CD14-positive monocyte (primary cell): Measurements from ENCODE around the gene NCR2. TPM values are rescaled to one million over a fixed set of nuclear protein-coding genes. Genes with fewer than 3 reads are reported as not detected.
"Not testable (repeated sequence)": the region's sequence is repeated elsewhere in the genome, so short reads cannot be mapped to it uniquely, and the experiment has no call there.

Experiments
- DNase-seq, 3 donors: peaks; one replicate each; pipeline ENCODE4 v3.0.0-alpha.2; 2011 to 2022
- H2AFZ ChIP-seq: 2 replicates; pipeline ENCODE4 v1.6.0; 2012; ENCODE audit warnings: mild to moderate bottlenecking, low read depth, low read length, inconsistent platforms; ENCODE audit not compliant: insufficient read depth, poor library complexity, severe bottlenecking
- H3K27ac ChIP-seq, 2 donors: 1 replicate in 1 of 2; 2 replicates in 1 of 2; pipeline ENCODE4 v1.5.1; 2012 to 2013; ENCODE audit warnings: low read length in 2 of 2, control low read depth in 1 of 2, inconsistent platforms in 1 of 2, low read depth in 1 of 2, mild to moderate bottlenecking in 1 of 2
- H3K27me3 ChIP-seq, 2 donors: one replicate each; pipeline versions ENCODE4 v1.6.0 to v1.6.1; 2011 to 2013; ENCODE audit warnings: low read length in 2 of 2; ENCODE audit not compliant: control insufficient read depth in 2 of 2, insufficient read depth in 2 of 2
- H3K36me3 ChIP-seq, 2 donors: replicated peaks in 1 of 2; 1 replicate in 1 of 2; 2 replicates in 1 of 2; pipeline versions ENCODE4 v1.5.1 to v1.6.1; 2012 to 2013; ENCODE audit warnings: low read length in 2 of 2, control low read depth in 1 of 2, inconsistent platforms in 1 of 2, mild to moderate bottlenecking in 1 of 2; ENCODE audit not compliant: insufficient read depth in 2 of 2, control insufficient read depth in 1 of 2
- H3K4me1 ChIP-seq, 2 donors: 1 replicate in 1 of 2; 2 replicates in 1 of 2; pipeline versions ENCODE4 v1.5.1 to v1.6.1; 2012 to 2013; ENCODE audit warnings: low read length in 2 of 2, control low read depth in 1 of 2, inconsistent platforms in 1 of 2, mild to moderate bottlenecking in 1 of 2, moderate library complexity in 1 of 2; ENCODE audit not compliant: insufficient read depth in 2 of 2, control insufficient read depth in 1 of 2
- H3K4me2 ChIP-seq: replicated peaks from 2 replicates; pipeline ENCODE3; 2012; ENCODE audit warnings: low read length, moderate library complexity, mild to moderate bottlenecking; ENCODE audit not compliant: poor library complexity, severe bottlenecking; ENCODE audit errors: extremely low read depth
- H3K4me3 ChIP-seq, 3 experiments: fragments of 200-600 bp in 1 of 3; sonication (generic) in 1 of 3; replicated peaks in 1 of 3; 1 replicate in 2 of 3; 2 replicates in 1 of 3; pipeline ENCODE4 v1.5.1; 2011 to 2013; ENCODE audit warnings: low read length in 3 of 3, mild to moderate bottlenecking in 3 of 3, control low read depth in 2 of 3, low read depth in 2 of 3, inconsistent platforms in 1 of 3, moderate library complexity in 1 of 3
- H3K79me2 ChIP-seq: 2 replicates; pipeline ENCODE4 v1.6.0; 2012; ENCODE audit warnings: mild to moderate bottlenecking, control low read depth, inconsistent platforms, low read length, moderate library complexity; ENCODE audit not compliant: insufficient read depth
- H3K9ac ChIP-seq: 2 replicates; pipeline ENCODE4 v1.6.0; 2017; ENCODE audit warnings: low read length, mild to moderate bottlenecking; ENCODE audit not compliant: insufficient read depth, poor library complexity, severe bottlenecking
- H3K9me3 ChIP-seq, 2 donors: replicated peaks in 1 of 2; 1 replicate in 1 of 2; 2 replicates in 1 of 2; pipeline versions ENCODE4 v1.5.1 to v1.6.1; 2012 to 2013; ENCODE audit warnings: low read length in 2 of 2, control low read depth in 1 of 2; ENCODE audit not compliant: control insufficient read depth in 1 of 2, insufficient read depth in 1 of 2
- H4K20me1 ChIP-seq: 2 replicates; pipeline ENCODE4 v1.6.0; 2012; ENCODE audit warnings: mild to moderate bottlenecking, low read length, control low read depth, moderate library complexity; ENCODE audit not compliant: insufficient read depth
- H3K27ac Mint-ChIP-seq, 7 donors: one replicate each; pipeline ENCODE4 v1.8.0; 2020; ENCODE audit warnings: mild to moderate bottlenecking in 7 of 7, mixed read lengths in 7 of 7, moderate library complexity in 6 of 7, inconsistent platforms in 2 of 7
- H3K27me3 Mint-ChIP-seq, 3 donors: one replicate each; pipeline ENCODE4 v1.8.0; 2021 to 2022; ENCODE audit warnings: low read depth in 3 of 3, mild to moderate bottlenecking in 3 of 3, mixed read lengths in 3 of 3, moderate library complexity in 3 of 3, inconsistent platforms in 1 of 3
- H3K36me3 Mint-ChIP-seq, 2 donors: one replicate each; pipeline ENCODE4 v1.8.0; 2020; ENCODE audit warnings: mixed read lengths in 2 of 2, inconsistent platforms in 1 of 2, mild to moderate bottlenecking in 1 of 2
- H3K4me1 Mint-ChIP-seq: one replicate; pipeline ENCODE4 v1.8.0; 2020; ENCODE audit warnings: mild to moderate bottlenecking, mixed read lengths
- H3K4me3 Mint-ChIP-seq, 2 donors: one replicate each; pipeline ENCODE4 v1.8.0; 2020; ENCODE audit warnings: mild to moderate bottlenecking in 2 of 2, mixed read lengths in 2 of 2, moderate library complexity in 1 of 2
- H3K9me3 Mint-ChIP-seq, 7 donors: one replicate each; pipeline ENCODE4 v1.8.0; 2020 to 2022; ENCODE audit warnings: mixed read lengths in 7 of 7, mild to moderate bottlenecking in 6 of 7, moderate library complexity in 6 of 7, inconsistent platforms in 2 of 7
- WGBS: methylation state at CpG from one replicate; pipeline ENCODE4 v1.1.5; 2013; ENCODE audit warnings: missing lambda C conversion rate; ENCODE audit not compliant: insufficient coverage; 5-methylcytosine and 5-hydroxymethylcytosine counted together
- intact Hi-C, 2 donors: fragments of 100-400 bp; cut with micrococcal nuclease; formaldehyde crosslinking; loops; one replicate each; pipeline versions ENCODE4 v1.15.0 to v1.15.1; 2023
- polyA plus RNA-seq, 3 donors: library from polyadenylated mRNA; depleted of rRNA in 1 of 3; unstranded in 2 of 3; stranded (reverse) in 1 of 3; fragments of 300-500 nt in 2 of 3; fragments of >200 nt in 1 of 3; fragmentation: Illumina TruSeq in 2 of 3; gene quantifications; 1 replicate in 2 of 3; 2 replicates in 1 of 3; pipeline ENCODE4 v1.2.3, GENCODE V29; 2012 to 2021
- TF ChIP-seq, protein P1 (sequence below): fragments of 200-600 bp; IDR thresholded peaks from one replicate; pipeline ENCODE4 v1.8.0; 2022; ENCODE audit warnings: antibody characterized with exemption, mild to moderate bottlenecking

NCR2 gene
- polyA plus RNA-seq, 3 donors: not detected

DNA sequence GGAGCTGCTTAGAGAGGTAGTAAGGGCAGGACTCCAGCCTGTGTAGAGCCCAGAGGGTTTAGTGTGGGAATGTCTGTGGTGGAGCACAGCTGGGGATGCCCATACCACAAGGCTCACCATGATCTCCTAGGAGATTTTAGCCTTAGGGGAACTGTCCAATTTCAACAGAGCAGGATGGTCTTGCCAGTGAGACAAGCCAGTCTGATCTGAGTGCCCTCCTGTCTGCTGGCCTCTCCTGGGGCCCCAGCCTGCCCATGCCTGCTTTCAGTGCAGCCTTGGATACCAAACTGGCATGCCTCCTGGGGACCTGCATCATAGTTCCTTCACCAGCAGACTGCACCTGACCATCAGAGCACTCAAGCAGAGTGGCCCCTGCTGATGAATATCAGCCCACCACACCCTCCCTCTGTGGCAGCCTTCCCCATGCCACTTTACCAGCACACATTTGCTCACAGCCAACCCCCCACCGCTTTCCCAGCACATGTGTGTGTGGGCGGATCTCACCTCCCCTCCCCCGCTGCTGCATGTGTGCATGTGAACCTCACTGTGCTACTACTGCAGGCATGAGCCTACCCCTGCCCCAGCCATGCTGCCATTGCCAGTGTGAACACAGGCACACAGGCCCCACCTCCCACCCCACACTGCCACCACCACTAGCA is 41.1 kb upstream of the NCR2 start:
- no peak for DNase-seq
- H3K27me3 ChIP-seq: no peaks in the 10 kb centered on the region
- WGBS: 83% methylated on average over 1 of the region's 3 CpGs
- Mint-ChIP-seq H3K36me3 (peaks cover 0 to 7% of the 10 kb centered on the region in 2 donors), H3K4me3 (no peak overlapping the region), H3K27me3 (peaks cover 2 to 7% (median 4%) of the 10 kb centered on the region in 3 donors), H3K9me3 (peaks cover 6 to 11% (median 8%) of the 10 kb centered on the region in 7 donors), H3K4me1 (peaks cover 25% of the 10 kb centered on the region), H3K27ac (peak overlapping the region in 1 of 7 donors; percentile 30)
- H3K4me1 ChIP-seq: peaks cover 18 to 21% of the 10 kb centered on the region in 2 donors
- no peaks in the 10 kb centered on the region for H3K79me2 ChIP-seq
- no peaks in the 10 kb centered on the region for H4K20me1 ChIP-seq
- intact Hi-C loops: no loop called here
- H3K9me3 ChIP-seq: peaks cover 0 to 4% of the 10 kb centered on the region in 2 donors
- H3K4me2 ChIP-seq: no peak overlapping the region
- TF ChIP-seq, protein P1, sequence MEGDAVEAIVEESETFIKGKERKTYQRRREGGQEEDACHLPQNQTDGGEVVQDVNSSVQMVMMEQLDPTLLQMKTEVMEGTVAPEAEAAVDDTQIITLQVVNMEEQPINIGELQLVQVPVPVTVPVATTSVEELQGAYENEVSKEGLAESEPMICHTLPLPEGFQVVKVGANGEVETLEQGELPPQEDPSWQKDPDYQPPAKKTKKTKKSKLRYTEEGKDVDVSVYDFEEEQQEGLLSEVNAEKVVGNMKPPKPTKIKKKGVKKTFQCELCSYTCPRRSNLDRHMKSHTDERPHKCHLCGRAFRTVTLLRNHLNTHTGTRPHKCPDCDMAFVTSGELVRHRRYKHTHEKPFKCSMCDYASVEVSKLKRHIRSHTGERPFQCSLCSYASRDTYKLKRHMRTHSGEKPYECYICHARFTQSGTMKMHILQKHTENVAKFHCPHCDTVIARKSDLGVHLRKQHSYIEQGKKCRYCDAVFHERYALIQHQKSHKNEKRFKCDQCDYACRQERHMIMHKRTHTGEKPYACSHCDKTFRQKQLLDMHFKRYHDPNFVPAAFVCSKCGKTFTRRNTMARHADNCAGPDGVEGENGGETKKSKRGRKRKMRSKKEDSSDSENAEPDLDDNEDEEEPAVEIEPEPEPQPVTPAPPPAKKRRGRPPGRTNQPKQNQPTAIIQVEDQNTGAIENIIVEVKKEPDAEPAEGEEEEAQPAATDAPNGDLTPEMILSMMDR: no peak
- H3K9ac ChIP-seq: no peak overlapping the region
- H3K27ac ChIP-seq: no peak overlapping the region
- H3K4me3 ChIP-seq: no peak overlapping the region
- no peak overlapping the region for H2AFZ ChIP-seq
- H3K36me3 ChIP-seq: no peaks in the 10 kb centered on the region

DNA sequence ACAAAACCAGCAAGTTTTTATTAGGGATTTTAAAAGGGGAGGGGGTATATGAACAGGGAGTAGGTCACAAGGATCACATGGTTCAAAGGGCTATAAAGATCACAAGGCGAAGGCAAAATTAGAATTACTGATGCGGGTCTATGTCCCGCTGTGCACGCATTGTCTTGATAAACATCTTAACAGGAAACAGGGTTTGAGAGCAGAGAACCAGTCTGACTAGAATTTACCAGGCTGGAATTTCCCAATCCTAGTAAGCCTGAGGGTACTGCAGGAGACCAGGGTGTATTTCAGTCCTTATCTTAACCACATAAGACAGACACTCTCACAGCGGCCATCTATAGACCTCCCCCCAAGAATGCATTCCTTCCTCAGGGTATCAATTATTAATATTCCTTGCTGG is 38.2 kb upstream of the NCR2 start:
- H3K4me3 ChIP-seq, H3K36me3 ChIP-seq, H3K36me3 Mint-ChIP-seq, H3K27ac ChIP-seq, intact Hi-C loops, H3K27ac Mint-ChIP-seq, H3K4me3 Mint-ChIP-seq, H3K79me2 ChIP-seq, DNase-seq, H4K20me1 ChIP-seq, H3K9ac ChIP-seq, H3K4me2 ChIP-seq, H2AFZ ChIP-seq, H3K27me3 ChIP-seq, H3K9me3 ChIP-seq, H3K27me3 Mint-ChIP-seq: not testable (repeated sequence)
- H3K4me1 ChIP-seq: peaks cover 14 to 22% of the 10 kb centered on the region in 2 donors
- 100% methylated on average over 1 of the region's 5 CpGs for WGBS
- peaks cover 6 to 13% (median 9%) of the 10 kb centered on the region in 7 donors for H3K9me3 Mint-ChIP-seq
- peaks cover 18% of the 10 kb centered on the region for H3K4me1 Mint-ChIP-seq
